NCI-H2029 (cell line): ENCODE measurements around the gene FIG4.
"Not testable (repeated sequence)": the region's sequence is repeated elsewhere in the genome, so short reads cannot be mapped to it uniquely, and the experiment has no call there.

Experiments used
- DNase-seq: peaks from one replicate; lab custom pipeline; 2025; lab: John Stamatoyannopoulos, UW

FIG4 gene

DNA sequence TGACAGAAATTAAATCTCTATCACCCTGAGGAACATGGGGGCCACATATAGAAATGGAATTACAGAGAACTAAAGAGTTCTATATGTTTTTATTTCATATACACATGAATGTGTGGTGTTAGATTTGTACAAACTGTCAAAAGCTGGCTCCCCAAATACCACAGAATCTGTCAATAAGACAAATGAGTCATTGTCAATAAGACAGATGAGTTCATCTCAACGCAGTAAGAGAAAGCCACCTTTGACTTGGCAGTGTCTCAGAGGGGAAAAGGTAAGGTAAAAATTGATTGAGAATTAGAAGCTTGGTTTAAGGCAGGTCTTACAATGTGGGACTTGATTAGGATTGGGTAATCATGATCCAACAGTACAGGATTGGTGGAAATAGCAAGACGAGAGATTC lies 162.9 kb downstream of the FIG4 start:
- DNase-seq, result no peak

- no peak for DNase-seq
These were observed 163.6 kb downstream of the FIG4 start for GRCh38 chr6:109854541-109855308.

- DNase-seq, result not testable (repeated sequence)
These were observed 164.5 kb downstream of the FIG4 start for GRCh38 chr6:109855476-109856040.

DNA sequence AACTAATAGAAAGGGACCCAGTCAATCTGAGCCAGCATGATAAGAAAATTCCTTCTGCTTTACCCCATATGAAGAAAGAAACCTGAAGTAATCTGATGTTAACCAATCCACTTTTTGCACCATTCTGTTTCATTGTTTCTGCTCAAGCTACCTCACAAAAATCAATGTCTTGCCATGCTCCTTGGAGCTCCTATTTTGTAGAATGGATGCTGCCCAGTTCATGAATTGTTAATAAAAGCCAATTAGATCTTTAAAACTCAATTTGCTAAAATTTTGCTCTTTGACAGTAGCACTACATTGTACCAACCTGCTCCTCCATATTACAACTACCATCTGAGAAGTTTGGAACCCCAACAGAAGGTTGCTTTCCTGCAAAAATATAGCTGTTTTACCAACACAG lies 170.8 kb downstream of the FIG4 start:
- DNase-seq, result no peak

DNA sequence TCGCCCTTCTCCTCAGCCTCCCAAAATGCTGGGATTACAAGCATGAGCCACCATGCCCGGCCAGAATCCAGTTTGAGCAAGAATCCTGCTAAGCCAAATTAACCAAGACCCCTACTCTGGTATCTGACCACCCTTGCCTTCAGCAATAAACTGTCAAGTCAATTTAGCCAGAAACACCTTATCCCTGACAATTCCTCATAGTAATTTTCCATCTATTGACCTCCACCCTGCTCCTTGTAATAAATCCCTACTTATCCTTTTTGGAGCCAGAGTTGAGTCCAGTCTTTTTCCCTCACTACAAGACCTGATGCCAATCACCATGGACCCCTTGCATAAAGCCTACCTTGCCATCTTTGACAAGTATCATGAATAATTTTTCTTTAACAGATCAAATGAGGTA lies 173.0 kb downstream of the FIG4 start:
- no peak for DNase-seq

- DNase-seq, result no peak
These were observed 174.9 kb downstream of the FIG4 start for GRCh38 chr6:109865968-109866367.

DNA sequence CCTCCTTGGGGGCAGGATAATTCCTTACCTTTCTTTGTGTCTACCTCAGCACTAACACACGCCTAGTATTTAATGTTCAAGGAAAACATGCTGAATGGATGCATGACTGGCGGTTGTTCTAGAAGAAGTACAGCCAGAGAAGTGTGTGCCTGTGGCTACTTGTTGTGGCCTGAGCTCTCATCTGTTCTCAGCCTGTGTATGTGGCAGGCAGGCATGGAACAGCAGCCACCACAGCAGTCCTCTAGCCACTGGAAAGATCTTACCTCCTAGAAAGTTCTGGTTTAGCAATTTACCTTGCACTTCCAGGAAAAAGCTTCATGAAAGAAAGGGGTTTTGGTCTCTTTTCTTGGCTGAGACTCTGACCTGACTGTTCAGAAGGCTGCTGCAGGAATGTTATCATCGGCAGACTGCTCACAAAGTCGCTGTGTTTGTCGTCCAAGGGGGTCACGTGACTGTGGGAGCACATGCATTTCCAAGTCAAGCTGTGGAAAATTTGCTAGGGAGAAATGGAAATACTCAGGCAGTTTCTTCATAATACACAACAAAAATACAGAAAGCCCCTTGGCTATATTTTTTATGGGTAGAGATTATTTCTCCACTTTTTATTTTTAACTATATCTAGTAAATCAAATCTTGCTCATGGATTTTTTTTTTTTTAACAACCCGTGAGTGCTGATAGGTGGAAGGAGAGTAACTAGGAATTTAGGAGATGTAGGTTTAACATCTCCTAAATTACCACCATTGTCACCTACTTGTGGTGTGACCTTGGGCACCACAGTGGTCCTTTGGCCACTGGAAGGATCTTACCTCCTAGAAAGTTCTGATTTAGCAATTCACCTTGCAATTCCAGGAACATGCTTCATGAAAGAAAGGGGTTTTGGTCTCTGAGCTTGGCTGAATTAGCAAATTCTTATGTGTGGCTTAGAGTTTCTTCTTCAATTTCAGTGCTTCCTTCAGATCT lies 176.2 kb downstream of the FIG4 start:
- no peak for DNase-seq

DNA sequence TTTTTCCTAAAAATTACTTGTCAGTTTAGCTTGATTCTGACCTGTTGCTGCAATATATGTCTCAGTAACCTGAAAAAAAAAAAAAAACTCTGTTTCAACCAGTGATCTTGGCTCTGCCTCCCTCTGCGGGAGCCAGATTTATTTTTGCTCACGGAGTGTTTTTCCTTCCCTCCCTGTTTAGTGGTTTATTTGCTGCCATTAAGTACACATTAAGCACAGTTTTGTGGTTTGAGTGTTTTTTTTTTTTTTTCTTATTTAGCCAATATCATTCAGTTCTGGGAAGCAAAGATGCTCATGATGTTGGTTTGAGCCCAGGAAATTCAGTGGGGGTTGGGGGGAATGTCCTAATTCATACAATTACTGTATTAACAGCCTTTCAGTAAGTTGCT lies 176.9 kb downstream of the FIG4 start:
- DNase-seq, result no peak

- DNase-seq, result not testable (repeated sequence)
These were observed 178.4 kb downstream of the FIG4 start for GRCh38 chr6:109869398-109870088.

GRCh38 chr6:109870089-109870410 lies 179.0 kb downstream of the FIG4 start:
- DNase-seq, result no peak

DNA sequence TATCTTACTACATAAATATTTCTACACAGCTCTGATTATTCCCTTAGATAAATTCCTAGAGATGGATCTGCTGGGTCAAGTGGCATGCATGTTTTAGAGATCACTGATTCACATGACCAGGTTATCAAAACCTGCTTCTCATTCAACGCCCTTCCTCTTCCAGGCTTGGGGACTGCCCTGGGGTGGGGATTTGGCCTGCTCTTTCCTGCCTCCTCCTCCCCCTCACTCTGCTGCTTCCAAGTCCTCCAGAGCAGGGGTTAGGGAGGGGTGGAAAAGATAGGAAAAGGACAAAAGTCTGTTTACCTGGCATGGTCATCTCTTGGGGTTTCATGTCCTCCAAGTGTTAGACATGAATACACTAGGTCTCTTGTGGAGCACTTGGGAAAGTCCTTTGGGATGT lies 181.5 kb downstream of the FIG4 start:
- no peak for DNase-seq

GRCh38 chr6:109872968-109873545 lies 182.0 kb downstream of the FIG4 start:
- no peak for DNase-seq

- DNase-seq, result no peak
These were observed 183.0 kb downstream of the FIG4 start for GRCh38 chr6:109874086-109874485.

DNA sequence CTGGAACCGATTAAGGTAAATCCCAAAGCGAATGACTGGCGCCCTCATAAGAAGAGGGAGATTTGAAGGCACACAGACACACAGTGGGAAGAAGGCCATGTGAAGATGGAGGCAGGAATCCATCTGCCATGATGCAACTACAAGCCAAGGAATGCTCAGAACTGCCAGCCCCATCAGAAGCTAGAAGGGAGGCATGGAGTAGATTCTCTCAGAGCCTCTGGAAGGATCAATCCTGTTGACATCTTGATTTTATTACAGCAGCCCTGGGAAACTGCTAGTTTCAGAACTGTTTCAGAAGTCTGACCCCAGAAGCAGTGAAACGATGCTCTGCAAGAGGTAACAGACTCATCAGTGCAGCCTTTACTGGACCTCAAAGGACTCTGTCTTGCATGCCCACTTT lies 183.5 kb downstream of the FIG4 start:
- no peak for DNase-seq
